ENCODE data around the gene ELOVL2. TPM values are rescaled to one million over a fixed set of nuclear protein-coding genes. Genes with fewer than 3 reads are reported as not detected.

Gene ELOVL2
- total and polyA plus RNA-seq, 10 of the 15 experiments (the other 5 are each of a cell fraction or from before 2014, with no cell fraction given), result 0.01 to 0.03 TPM; not detected in 8

DNA sequence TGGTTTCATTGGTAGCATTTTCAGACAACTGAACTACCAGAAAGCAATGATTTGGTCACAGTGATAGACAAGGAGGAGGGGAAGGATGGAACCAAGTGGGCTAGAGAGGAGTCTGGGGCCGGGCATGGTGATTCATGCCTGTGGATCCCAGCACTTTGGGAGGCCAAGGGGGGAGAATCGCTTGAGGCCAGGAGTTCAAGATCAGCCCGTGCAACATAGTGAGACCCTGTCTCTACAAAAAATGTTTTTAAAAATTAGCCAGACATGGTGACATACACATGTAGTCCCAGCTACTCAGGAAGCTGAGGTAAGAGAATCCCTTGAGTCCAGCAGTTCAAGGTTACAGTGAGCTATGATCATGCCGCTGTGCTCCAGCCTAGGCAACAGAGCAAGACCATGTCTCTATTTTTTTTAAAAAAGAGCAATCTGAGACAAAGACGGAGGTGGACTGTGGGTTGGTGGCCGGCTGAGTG is 86.7 kb downstream of the ELOVL2 start:
- H3K4me1 ChIP-seq (ENCODE audit: control insufficient read depth, insufficient read depth, low read length), result no peaks in the 10 kb centered on the region
- POLR2A ChIA-PET, result no interaction called here
- no peaks in the 10 kb centered on the region for H3K27me3 ChIP-seq (replicated peaks in 1 of 2; ENCODE audit: control insufficient read depth in 2 of 2, insufficient read depth in 2 of 2, low read length in 1 of 2)
- H4K20me1 ChIP-seq (ENCODE audit: control insufficient read depth, insufficient read depth), result no peaks in the 10 kb centered on the region
- RAD21 ChIA-PET (ENCODE audit: unreplicated experiment), result interaction anchor here (0.8 to 1.2 kb wide), 2 partner anchors 15 to 111 kb away, joined by 3 to 5 read pairs; no protein-coding TSS in a partner anchor
- H3K4me2 ChIP-seq (ENCODE audit: control insufficient read depth, insufficient read depth), result no peak overlapping the region
- BruUV-seq (replicated peaks), result no TSS peak
- H3K4me3 ChIP-seq, result no peak overlapping the region
- H3K27ac ChIP-seq (ENCODE audit: control insufficient read depth, insufficient read depth), result no peak overlapping the region
- in situ Hi-C loops (cut with MboI), result loop anchor here (5.0 kb wide), 3 partner anchors 110 to 620 kb away; no protein-coding TSS in a partner anchor
- H3K79me2 ChIP-seq (ENCODE audit: control insufficient read depth, insufficient read depth, low read length), result no peaks in the 10 kb centered on the region
- intact Hi-C loops (cut with micrococcal nuclease; ENCODE audit: unreplicated experiment), result no loop called here
- H2AFZ ChIP-seq (ENCODE audit: control insufficient read depth, low read depth, low read length), result no peak overlapping the region
- no peak for FAIRE-seq
- DNase-seq (ENCODE audit: low read depth, low spot score), result no peak
- no peaks in the 10 kb centered on the region for H3K36me3 ChIP-seq (ENCODE audit: control insufficient read depth in 2 of 2, insufficient read depth in 2 of 2, low read length in 1 of 2)
- H3K9me3 ChIP-seq (replicated peaks; ENCODE audit: control insufficient read depth, insufficient read depth, low read length), result no peaks in the 10 kb centered on the region; the same call in 2 of the 3 replicates
- H3K9ac ChIP-seq (ENCODE audit: control insufficient read depth, insufficient read depth, low read length), result no peak overlapping the region
- ATAC-seq, result no peak
- CTCF ChIA-PET, result interaction anchor here (0.8 to 2.8 kb wide), 4 partner anchors 63 to 538 kb away, joined by 3 to 14 read pairs (median 4); no protein-coding TSS in a partner anchor
- 51% methylated on average over 6 of the region's 6 CpGs for WGBS (ENCODE audit: insufficient coverage, insufficient replicate concordance, low lambda C conversion rate, missing lambda C conversion rate)
- SMC1A ChIA-PET (ENCODE audit: uncharacterized antibody, unreplicated experiment), result interaction anchor here (1.0 to 1.5 kb wide), 2 partner anchors 112 to 539 kb away, joined by 3 to 6 read pairs; no protein-coding TSS in a partner anchor
- TF ChIP-seq TCF7 (IDR thresholded peaks at IDR 0.05; ENCODE audit: borderline replicate concordance) (no peak), EZH2 (IDR thresholded peaks at IDR 0.05; ENCODE audit: borderline replicate concordance, control insufficient read depth, low read depth, low read length) (no peak), TCF12 (IDR thresholded peaks at IDR 0.05; ENCODE audit: low read depth, low read length) (no peak), HDAC2 (IDR thresholded peaks at IDR 0.05) (no peak), CEBPB (IDR thresholded peaks at IDR 0.05; ENCODE audit: borderline replicate concordance in 1 of 2, low read depth in 2 of 2, low read length in 2 of 2) (no peak), MYC (IDR thresholded peaks at IDR 0.05; ENCODE audit: insufficient read depth, insufficient read length, insufficient replicate concordance, low read length, severe bottlenecking) (no peak), SIN3A (IDR thresholded peaks at IDR 0.05; ENCODE audit: low read depth, low read length) (no peak), TCF3 (IDR thresholded peaks at IDR 0.05; ENCODE audit: borderline replicate concordance, insufficient read depth, low read depth, low read length) (no peak), POLR2AphosphoS2 (IDR thresholded peaks at IDR 0.05; ENCODE audit: low read depth, low read length) (no peak)
- TF ChIP-seq, protein P1, sequence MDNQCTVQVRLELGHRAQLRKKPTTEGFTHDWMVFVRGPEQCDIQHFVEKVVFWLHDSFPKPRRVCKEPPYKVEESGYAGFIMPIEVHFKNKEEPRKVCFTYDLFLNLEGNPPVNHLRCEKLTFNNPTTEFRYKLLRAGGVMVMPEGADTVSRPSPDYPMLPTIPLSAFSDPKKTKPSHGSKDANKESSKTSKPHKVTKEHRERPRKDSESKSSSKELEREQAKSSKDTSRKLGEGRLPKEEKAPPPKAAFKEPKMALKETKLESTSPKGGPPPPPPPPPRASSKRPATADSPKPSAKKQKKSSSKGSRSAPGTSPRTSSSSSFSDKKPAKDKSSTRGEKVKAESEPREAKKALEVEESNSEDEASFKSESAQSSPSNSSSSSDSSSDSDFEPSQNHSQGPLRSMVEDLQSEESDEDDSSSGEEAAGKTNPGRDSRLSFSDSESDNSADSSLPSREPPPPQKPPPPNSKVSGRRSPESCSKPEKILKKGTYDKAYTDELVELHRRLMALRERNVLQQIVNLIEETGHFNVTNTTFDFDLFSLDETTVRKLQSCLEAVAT (IDR thresholded peaks at IDR 0.05), result no peak
- TF ChIP-seq, protein P2, sequence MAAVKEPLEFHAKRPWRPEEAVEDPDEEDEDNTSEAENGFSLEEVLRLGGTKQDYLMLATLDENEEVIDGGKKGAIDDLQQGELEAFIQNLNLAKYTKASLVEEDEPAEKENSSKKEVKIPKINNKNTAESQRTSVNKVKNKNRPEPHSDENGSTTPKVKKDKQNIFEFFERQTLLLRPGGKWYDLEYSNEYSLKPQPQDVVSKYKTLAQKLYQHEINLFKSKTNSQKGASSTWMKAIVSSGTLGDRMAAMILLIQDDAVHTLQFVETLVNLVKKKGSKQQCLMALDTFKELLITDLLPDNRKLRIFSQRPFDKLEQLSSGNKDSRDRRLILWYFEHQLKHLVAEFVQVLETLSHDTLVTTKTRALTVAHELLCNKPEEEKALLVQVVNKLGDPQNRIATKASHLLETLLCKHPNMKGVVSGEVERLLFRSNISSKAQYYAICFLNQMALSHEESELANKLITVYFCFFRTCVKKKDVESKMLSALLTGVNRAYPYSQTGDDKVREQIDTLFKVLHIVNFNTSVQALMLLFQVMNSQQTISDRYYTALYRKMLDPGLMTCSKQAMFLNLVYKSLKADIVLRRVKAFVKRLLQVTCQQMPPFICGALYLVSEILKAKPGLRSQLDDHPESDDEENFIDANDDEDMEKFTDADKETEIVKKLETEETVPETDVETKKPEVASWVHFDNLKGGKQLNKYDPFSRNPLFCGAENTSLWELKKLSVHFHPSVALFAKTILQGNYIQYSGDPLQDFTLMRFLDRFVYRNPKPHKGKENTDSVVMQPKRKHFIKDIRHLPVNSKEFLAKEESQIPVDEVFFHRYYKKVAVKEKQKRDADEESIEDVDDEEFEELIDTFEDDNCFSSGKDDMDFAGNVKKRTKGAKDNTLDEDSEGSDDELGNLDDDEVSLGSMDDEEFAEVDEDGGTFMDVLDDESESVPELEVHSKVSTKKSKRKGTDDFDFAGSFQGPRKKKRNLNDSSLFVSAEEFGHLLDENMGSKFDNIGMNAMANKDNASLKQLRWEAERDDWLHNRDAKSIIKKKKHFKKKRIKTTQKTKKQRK (IDR thresholded peaks at IDR 0.05; ENCODE audit: low read depth, low read length), result no peak
- TF ChIP-seq, protein P3, sequence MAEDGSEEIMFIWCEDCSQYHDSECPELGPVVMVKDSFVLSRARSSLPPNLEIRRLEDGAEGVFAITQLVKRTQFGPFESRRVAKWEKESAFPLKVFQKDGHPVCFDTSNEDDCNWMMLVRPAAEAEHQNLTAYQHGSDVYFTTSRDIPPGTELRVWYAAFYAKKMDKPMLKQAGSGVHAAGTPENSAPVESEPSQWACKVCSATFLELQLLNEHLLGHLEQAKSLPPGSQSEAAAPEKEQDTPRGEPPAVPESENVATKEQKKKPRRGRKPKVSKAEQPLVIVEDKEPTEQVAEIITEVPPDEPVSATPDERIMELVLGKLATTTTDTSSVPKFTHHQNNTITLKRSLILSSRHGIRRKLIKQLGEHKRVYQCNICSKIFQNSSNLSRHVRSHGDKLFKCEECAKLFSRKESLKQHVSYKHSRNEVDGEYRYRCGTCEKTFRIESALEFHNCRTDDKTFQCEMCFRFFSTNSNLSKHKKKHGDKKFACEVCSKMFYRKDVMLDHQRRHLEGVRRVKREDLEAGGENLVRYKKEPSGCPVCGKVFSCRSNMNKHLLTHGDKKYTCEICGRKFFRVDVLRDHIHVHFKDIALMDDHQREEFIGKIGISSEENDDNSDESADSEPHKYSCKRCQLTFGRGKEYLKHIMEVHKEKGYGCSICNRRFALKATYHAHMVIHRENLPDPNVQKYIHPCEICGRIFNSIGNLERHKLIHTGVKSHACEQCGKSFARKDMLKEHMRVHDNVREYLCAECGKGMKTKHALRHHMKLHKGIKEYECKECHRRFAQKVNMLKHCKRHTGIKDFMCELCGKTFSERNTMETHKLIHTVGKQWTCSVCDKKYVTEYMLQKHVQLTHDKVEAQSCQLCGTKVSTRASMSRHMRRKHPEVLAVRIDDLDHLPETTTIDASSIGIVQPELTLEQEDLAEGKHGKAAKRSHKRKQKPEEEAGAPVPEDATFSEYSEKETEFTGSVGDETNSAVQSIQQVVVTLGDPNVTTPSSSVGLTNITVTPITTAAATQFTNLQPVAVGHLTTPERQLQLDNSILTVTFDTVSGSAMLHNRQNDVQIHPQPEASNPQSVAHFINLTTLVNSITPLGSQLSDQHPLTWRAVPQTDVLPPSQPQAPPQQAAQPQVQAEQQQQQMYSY (CRISPR knock-in tag; IDR thresholded peaks at IDR 0.05), result no peak

Measured in GM12878 (cell line).